Vagina (tissue), 2 donors: ENCODE results near the gene TUBB8B.
"Not testable (repeated sequence)": the region's sequence is repeated elsewhere in the genome, so short reads cannot be mapped to it uniquely, and the experiment has no call there.

Experiments used
- POLR2A ChIP-seq, 2 donors: fragments of 450-650 bp; IDR thresholded peaks; one replicate each; pipeline ENCODE4 v1.6.1; 2017; ENCODE audit warnings: antibody characterized with exemption in 2 of 2, mild to moderate bottlenecking in 2 of 2, moderate library complexity in 2 of 2
- POLR2AphosphoS5 ChIP-seq, 2 donors: sonication (generic); formaldehyde crosslinking; IDR thresholded peaks; one replicate each; pipeline ENCODE4 v1.9.0; 2017; ENCODE audit warnings: antibody characterized with exemption in 2 of 2, mild to moderate bottlenecking in 2 of 2, low read depth in 1 of 2; ENCODE audit not compliant: insufficient read depth in 1 of 2
- TF ChIP-seq, protein P1 (sequence below), 3 experiments: fragments of 450-650 bp in 2 of 3; fragments of 200-600 bp in 1 of 3; sonication (generic) in 1 of 3; IDR thresholded peaks; one replicate each; pipeline ENCODE4 v1.5.1; 2017 to 2019; ENCODE audit warnings: antibody characterized with exemption in 3 of 3, mild to moderate bottlenecking in 2 of 3, moderate library complexity in 2 of 3

DNA sequence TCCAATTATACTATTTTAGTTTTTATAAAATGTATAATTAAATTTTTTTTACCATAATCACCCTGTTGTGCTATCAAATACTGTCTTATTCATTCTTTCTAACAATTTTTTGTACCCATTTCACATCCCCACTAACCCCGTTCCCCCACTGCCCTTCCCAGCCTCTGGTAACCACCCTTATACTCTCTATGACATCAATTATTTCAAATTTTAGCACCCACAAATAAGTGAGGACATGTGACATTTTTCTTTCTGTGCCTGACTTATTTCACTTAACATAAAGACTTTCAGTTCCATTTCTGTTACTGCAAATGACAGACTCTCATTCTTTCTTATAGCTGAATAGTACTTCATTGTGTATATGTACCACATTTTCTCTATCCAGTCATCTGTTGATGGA, 5.0 kb upstream of the TUBB8B start:
- TF ChIP-seq, protein P1, sequence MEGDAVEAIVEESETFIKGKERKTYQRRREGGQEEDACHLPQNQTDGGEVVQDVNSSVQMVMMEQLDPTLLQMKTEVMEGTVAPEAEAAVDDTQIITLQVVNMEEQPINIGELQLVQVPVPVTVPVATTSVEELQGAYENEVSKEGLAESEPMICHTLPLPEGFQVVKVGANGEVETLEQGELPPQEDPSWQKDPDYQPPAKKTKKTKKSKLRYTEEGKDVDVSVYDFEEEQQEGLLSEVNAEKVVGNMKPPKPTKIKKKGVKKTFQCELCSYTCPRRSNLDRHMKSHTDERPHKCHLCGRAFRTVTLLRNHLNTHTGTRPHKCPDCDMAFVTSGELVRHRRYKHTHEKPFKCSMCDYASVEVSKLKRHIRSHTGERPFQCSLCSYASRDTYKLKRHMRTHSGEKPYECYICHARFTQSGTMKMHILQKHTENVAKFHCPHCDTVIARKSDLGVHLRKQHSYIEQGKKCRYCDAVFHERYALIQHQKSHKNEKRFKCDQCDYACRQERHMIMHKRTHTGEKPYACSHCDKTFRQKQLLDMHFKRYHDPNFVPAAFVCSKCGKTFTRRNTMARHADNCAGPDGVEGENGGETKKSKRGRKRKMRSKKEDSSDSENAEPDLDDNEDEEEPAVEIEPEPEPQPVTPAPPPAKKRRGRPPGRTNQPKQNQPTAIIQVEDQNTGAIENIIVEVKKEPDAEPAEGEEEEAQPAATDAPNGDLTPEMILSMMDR (IDR thresholded peaks at IDR 0.05): not testable (repeated sequence)
- TF ChIP-seq POLR2A (IDR thresholded peaks at IDR 0.05); POLR2AphosphoS5 (IDR thresholded peaks at IDR 0.05; ENCODE audit: insufficient read depth in 1 of 2, low read depth in 1 of 2): not testable (repeated sequence)
